Retinal pigment epithelial cell (primary cell): ENCODE measurements around the gene ZNHIT1.

Source experiments
- DNase-seq: peaks from one replicate; pipeline ENCODE4 v3.0.0-alpha.2; 2010; ENCODE audit warnings: low read depth
- H3K4me3 ChIP-seq: 2 replicates; pipeline ENCODE4 v1.5.1; 2011; ENCODE audit warnings: mild to moderate bottlenecking, low read length, control low read depth, moderate library complexity
- CTCF ChIP-seq: conservative IDR thresholded peaks from 2 replicates; pipeline ENCODE4 v1.5.1; 2011; ENCODE audit warnings: low read depth, low read length, control low read depth, inconsistent platforms

Gene ZNHIT1

DNA sequence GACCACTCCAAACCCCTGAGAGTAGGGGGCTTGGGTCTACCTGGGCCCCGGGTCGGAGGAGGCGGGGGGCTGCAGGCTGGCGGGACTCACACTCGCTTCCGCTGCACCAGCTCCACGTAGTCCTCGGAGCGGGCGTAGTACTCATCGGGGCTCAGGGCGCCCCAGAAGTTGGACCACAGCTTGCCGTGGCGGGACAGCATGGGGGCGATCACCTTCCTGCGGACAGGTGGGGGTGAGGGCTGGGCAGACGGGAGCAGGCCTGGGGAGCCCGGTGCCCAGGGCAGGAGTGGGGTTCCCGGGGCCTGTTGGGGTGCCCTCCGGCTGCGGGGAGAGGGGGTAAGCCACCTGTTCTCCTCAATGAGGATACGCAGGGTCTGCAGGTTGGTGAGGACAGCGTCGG is 6.5 kb upstream of the ZNHIT1 start:
- TF ChIP-seq CTCF: no peak
- H3K4me3 ChIP-seq: no peak overlapping the region
- DNase-seq: no peak

GRCh38 chr7:101212014-101212413 is 6.0 kb upstream of the ZNHIT1 start:
- no peak for TF ChIP-seq CTCF
- DNase-seq: no peak
- H3K4me3 ChIP-seq: no peak overlapping the region

- TF ChIP-seq CTCF: no peak
- no peak for DNase-seq
- H3K4me3 ChIP-seq: peak overlapping the region; percentile 96
Measured at GRCh38 chr7:101216001-101216859, 1.7 kb upstream of the ZNHIT1 start.

- TF ChIP-seq CTCF: peak; percentile 7
- DNase-seq: no peak
- peak overlapping the region; percentile 96 for H3K4me3 ChIP-seq
Measured at GRCh38 chr7:101216860-101217387, 1.0 kb upstream of the ZNHIT1 start.

- DNase-seq: no peak
- no peak for TF ChIP-seq CTCF
- H3K4me3 ChIP-seq: peak overlapping the region; percentile 96
Measured at GRCh38 chr7:101218236-101219125, 516 bp downstream of the ZNHIT1 start.

GRCh38 chr7:101220295-101220694 is 2.3 kb downstream of the ZNHIT1 start:
- no peak overlapping the region for H3K4me3 ChIP-seq
- no peak for TF ChIP-seq CTCF

More at GRCh38 chr7:101220295-101220694, 2.3 kb downstream of the ZNHIT1 start:
- no peak for DNase-seq
